ENCODE data around the gene RNF19B. TPM values are rescaled to one million over a fixed set of nuclear protein-coding genes. Genes with fewer than 3 reads are reported as not detected.

RNF19B gene
- total and polyA plus RNA-seq, 10 of the 15 experiments (the other 5 are each of a cell fraction or from before 2014, with no cell fraction given), result 2.8 to 32.6 (median 16.6) TPM

DNA sequence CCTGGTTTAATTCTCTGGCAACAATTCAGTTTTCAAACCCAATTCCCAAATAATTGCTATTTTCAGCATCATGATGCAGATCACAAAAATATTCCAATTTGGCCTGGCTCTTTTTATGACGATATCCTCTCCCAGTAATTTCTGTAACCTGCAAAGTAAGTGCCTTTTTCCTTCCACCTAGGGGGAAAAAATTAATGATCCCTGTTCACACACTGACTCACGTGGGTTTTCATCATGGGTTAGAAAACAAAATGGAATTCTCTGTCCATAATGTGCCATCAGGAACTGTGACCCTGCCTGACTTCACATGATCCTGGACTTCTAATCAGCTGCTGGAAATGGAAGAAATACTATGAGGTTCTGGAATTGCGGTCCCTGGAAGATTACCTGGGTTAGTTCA, 47.6 kb upstream of the RNF19B start (continued):
- no peak for TF ChIP-seq ZNF217 (IDR thresholded peaks at IDR 0.05)
- TF ChIP-seq, protein P1, sequence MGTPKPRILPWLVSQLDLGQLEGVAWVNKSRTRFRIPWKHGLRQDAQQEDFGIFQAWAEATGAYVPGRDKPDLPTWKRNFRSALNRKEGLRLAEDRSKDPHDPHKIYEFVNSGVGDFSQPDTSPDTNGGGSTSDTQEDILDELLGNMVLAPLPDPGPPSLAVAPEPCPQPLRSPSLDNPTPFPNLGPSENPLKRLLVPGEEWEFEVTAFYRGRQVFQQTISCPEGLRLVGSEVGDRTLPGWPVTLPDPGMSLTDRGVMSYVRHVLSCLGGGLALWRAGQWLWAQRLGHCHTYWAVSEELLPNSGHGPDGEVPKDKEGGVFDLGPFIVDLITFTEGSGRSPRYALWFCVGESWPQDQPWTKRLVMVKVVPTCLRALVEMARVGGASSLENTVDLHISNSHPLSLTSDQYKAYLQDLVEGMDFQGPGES (IDR thresholded peaks at IDR 0.05), result no peak
- TF ChIP-seq MXI1 (IDR thresholded peaks at IDR 0.05; ENCODE audit: low read depth, low read length), result no peak
- TF ChIP-seq ZNF274 (IDR thresholded peaks at IDR 0.05; ENCODE audit: insufficient read depth, insufficient read length), result no peak
- TF ChIP-seq, protein P2, sequence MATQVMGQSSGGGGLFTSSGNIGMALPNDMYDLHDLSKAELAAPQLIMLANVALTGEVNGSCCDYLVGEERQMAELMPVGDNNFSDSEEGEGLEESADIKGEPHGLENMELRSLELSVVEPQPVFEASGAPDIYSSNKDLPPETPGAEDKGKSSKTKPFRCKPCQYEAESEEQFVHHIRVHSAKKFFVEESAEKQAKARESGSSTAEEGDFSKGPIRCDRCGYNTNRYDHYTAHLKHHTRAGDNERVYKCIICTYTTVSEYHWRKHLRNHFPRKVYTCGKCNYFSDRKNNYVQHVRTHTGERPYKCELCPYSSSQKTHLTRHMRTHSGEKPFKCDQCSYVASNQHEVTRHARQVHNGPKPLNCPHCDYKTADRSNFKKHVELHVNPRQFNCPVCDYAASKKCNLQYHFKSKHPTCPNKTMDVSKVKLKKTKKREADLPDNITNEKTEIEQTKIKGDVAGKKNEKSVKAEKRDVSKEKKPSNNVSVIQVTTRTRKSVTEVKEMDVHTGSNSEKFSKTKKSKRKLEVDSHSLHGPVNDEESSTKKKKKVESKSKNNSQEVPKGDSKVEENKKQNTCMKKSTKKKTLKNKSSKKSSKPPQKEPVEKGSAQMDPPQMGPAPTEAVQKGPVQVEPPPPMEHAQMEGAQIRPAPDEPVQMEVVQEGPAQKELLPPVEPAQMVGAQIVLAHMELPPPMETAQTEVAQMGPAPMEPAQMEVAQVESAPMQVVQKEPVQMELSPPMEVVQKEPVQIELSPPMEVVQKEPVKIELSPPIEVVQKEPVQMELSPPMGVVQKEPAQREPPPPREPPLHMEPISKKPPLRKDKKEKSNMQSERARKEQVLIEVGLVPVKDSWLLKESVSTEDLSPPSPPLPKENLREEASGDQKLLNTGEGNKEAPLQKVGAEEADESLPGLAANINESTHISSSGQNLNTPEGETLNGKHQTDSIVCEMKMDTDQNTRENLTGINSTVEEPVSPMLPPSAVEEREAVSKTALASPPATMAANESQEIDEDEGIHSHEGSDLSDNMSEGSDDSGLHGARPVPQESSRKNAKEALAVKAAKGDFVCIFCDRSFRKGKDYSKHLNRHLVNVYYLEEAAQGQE (IDR thresholded peaks at IDR 0.05; ENCODE audit: low read depth, low read length), result no peak

DNA sequence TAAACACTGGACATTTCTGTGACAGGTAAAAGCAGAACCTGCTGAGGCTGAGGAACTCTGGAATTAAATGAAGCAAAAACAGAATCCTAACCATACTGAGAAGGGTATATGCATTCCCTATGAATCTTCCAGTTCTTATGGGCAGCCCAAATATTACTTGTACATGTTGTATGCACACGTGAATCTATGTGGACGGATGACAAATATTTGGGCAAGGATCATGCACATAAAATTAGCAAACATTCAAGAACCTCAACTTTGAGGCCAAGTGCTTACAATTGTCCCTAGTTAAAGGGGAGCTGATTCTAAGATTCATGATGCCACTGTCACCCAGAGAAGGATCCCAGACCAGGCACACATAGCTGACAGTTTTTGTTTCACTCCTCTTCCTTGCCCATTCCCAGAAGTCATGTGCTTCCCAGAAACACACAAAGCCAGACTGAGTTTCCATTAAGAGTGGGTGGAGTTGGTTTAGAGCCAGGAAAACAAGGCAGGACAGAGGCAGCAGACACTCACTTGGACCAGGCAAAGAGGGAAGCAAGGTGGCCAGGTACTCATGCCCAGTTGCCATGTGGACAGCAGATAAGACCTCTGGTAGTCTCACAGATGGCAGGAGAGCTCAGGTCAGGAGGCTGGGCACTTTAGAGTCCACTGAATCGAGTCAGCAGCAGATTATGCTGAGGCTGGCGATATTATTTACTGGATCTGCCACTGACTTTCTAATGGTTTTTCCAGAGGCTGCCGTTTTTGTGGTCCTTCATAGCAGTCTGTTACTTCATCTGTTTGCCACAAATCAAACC, 46.5 kb upstream of the RNF19B start:
- Histone ChIP-seq H3K4me3 (no peak overlapping the region), H3K9ac (ENCODE audit: control insufficient read depth, insufficient read depth, low read length) (no peak overlapping the region), H3K4me1 (ENCODE audit: control insufficient read depth, insufficient read depth, low read length) (no peaks in the 10 kb centered on the region), H3K27ac (ENCODE audit: control insufficient read depth, insufficient read depth) (no peak overlapping the region), H3K79me2 (ENCODE audit: control insufficient read depth, insufficient read depth, low read length) (no peaks in the 10 kb centered on the region), H4K20me1 (ENCODE audit: control insufficient read depth, insufficient read depth) (no peaks in the 10 kb centered on the region), H3K9me3 (replicated peaks; ENCODE audit: control insufficient read depth, insufficient read depth, low read length) (no peaks in the 10 kb centered on the region), H3K36me3 (ENCODE audit: control insufficient read depth in 2 of 2, insufficient read depth in 2 of 2, low read length in 1 of 2) (peaks cover 28 to 35% of the 10 kb centered on the region in 2 experiments), H2AFZ (ENCODE audit: control insufficient read depth, low read depth, low read length) (no peak overlapping the region), H3K4me2 (ENCODE audit: control insufficient read depth, insufficient read depth) (no peak overlapping the region), H3K27me3 (replicated peaks in 1 of 2; ENCODE audit: control insufficient read depth in 2 of 2, insufficient read depth in 2 of 2, low read length in 1 of 2) (no peaks in the 10 kb centered on the region)
- ChIA-PET SMC1A (ENCODE audit: uncharacterized antibody, unreplicated experiment) (no interaction called here), CTCF (interaction anchor here (0.5 kb wide), 1 partner anchor 81 kb away, joined by 3 read pairs; no protein-coding TSS in a partner anchor), RAD21 (ENCODE audit: unreplicated experiment) (no interaction called here), POLR2A (no interaction called here)
- no TSS peak for BruUV-seq (replicated peaks)
- intact Hi-C loops (cut with micrococcal nuclease; ENCODE audit: unreplicated experiment), result no loop called here
- WGBS (ENCODE audit: insufficient coverage, insufficient replicate concordance, low lambda C conversion rate, missing lambda C conversion rate), result 84% methylated on average over 5 of the region's 5 CpGs
- no peak for FAIRE-seq
- DNase-seq (ENCODE audit: low read depth, low spot score), result no peak
- no peak for ATAC-seq
- in situ Hi-C loops (cut with MboI), result no loop called here
- TF ChIP-seq STAT1 (conservative IDR thresholded peaks at IDR 0.05) (no peak), HDAC6 (IDR thresholded peaks at IDR 0.05; ENCODE audit: unreplicated experiment) (no peak), RFX5 (IDR thresholded peaks at IDR 0.05; ENCODE audit: low read depth, low read length) (no peak), HCFC1 (IDR thresholded peaks at IDR 0.05; ENCODE audit: low read length) (no peak), PML (IDR thresholded peaks at IDR 0.05; ENCODE audit: low read length) (no peak), ZSCAN29 (IDR thresholded peaks at IDR 0.05) (no peak), TCF12 (IDR thresholded peaks at IDR 0.05; ENCODE audit: low read depth, low read length) (no peak)
- TF ChIP-seq, protein P3, sequence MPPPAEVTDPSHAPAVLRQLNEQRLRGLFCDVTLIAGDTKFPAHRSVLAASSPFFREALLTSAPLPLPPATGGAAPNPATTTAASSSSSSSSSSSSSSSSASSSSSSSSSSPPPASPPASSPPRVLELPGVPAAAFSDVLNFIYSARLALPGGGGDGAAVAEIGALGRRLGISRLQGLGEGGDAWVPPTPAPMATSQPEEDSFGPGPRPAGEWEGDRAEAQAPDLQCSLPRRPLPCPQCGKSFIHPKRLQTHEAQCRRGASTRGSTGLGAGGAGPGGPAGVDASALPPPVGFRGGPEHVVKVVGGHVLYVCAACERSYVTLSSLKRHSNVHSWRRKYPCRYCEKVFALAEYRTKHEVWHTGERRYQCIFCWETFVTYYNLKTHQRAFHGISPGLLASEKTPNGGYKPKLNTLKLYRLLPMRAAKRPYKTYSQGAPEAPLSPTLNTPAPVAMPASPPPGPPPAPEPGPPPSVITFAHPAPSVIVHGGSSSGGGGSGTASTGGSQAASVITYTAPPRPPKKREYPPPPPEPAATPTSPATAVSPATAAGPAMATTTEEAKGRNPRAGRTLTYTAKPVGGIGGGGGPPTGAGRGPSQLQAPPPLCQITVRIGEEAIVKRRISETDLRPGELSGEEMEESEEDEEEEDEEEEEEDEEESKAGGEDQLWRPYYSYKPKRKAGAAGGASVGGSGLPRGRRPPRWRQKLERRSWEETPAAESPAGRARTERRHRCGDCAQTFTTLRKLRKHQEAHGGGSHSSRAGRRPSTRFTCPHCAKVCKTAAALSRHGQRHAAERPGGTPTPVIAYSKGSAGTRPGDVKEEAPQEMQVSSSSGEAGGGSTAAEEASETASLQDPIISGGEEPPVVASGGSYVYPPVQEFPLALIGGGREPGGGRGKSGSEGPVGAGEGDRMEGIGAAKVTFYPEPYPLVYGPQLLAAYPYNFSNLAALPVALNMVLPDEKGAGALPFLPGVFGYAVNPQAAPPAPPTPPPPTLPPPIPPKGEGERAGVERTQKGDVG (CRISPR knock-in tag; IDR thresholded peaks at IDR 0.05), result no peak
- TF ChIP-seq, protein P4, sequence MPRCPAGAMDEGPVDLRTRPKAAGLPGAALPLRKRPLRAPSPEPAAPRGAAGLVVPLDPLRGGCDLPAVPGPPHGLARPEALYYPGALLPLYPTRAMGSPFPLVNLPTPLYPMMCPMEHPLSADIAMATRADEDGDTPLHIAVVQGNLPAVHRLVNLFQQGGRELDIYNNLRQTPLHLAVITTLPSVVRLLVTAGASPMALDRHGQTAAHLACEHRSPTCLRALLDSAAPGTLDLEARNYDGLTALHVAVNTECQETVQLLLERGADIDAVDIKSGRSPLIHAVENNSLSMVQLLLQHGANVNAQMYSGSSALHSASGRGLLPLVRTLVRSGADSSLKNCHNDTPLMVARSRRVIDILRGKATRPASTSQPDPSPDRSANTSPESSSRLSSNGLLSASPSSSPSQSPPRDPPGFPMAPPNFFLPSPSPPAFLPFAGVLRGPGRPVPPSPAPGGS (IDR thresholded peaks at IDR 0.05; ENCODE audit: borderline replicate concordance, insufficient read depth, low read depth, low read length, poor library complexity, severe bottlenecking), result no peak
